Left renal cortex interstitium (tissue), 4 donors: ENCODE data around the gene EEPD1. TPM values are rescaled to one million over a fixed set of nuclear protein-coding genes. Genes with fewer than 3 reads are reported as not detected.

Experiments used
- DNase-seq, 4 donors: peaks; one replicate each; pipeline ENCODE4 v3.0.0-alpha.2; 2013; ENCODE audit warnings: low read depth in 4 of 4, low spot score in 2 of 4, missing footprints in 1 of 4
- polyA plus RNA-seq, 4 donors: library from polyadenylated mRNA; unstranded; fragments of 120-200 nt; gene quantifications; one replicate each; pipeline ENCODE4 v1.2.1, GENCODE V29; 2013; ENCODE audit not compliant: insufficient read length in 4 of 4

EEPD1 gene
- polyA plus RNA-seq, 4 donors = 6.7 to 7.5 (median 7.3) TPM

DNA sequence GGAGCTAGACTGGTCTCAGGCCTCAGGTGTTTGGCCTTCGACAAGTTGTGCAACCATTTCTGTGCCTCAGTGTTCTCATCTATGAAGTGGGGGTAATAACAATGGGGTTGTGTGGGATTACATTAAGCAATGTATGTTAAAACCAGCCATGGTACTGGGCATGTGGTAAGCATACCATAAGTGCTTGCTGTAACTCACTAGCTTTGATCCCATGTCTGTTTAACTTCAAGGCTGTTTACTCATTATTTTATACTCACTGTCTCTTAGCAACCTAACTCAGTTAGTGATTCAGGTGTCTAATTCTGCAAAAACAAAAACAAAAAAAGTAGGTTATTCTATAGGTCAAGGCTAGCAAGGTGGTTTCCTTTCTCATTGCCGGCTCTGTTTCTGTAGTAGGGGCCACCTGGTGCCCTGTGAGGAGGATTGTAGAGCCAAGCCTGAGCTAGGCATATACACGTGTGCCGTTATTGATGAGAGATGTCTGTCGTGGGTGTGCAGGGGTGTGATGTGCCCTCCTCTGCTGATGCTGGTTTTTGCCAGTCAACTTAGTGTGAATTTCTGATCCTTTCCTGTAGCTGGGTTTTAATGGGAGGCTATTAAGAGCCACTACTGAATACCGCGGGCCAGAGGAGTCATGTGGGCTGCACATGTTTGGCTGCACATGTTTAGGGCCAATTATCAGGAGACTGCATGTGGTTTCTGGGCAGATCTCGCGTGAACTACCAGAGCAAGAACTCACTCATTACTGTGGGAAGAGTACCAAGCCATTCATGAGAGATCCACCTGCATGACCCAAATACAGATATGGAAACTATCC, 56.2 kb downstream of the EEPD1 start:
- no peak for DNase-seq

DNA sequence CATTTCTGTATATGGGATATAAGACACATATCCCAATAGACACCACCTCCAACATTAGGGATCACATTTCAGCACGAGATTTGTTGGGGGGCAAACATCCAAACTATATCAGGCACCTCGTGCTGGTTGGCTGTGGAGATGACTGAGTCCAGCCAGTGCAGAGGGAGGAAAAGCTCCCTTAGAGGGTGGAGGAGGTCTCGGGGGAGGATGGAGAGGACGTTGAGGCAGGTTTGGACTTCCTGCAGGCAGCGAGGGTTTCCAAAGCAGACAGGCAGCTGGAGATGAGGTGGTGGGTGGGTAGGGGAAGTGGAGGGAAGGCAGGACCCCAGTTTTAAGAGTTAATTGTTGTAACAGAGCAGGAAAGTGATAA, 56.7 kb downstream of the EEPD1 start:
- no peak for DNase-seq

DNA sequence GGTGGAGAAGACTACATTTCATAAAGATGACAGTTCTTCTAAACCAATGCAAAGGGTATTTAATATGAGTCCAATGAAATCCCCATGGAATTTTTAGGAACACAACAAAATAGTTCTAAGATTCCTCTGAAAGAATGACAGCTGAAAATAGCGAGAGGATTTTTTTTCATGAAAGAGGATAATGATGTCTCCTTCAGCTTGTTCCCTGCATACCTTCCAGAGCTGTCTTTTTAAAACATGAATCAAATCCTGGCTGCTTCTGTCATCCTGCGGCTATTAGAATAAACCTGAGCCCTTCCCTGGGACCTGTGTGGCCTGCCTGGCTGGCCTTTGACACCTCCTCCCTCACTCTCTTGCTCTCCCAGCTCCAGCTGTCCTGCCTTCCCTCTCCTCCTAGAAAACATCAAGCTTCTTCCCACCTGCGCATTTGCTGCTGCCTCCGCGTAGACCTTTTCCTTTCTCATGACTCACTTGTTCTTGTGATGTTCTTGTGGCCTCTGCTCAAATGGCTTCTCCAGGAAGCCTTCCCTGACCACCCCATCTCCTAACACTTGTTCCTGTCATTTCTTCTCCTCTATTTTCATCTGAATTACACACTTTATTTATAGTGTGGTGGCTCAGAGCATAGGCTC, 57.4 kb downstream of the EEPD1 start:
- no peak for DNase-seq

- peak in 1 of 4 donors; percentile 29 for DNase-seq
These were observed 61.8 kb downstream of the EEPD1 start for GRCh38 chr7:36214608-36215456.

DNA sequence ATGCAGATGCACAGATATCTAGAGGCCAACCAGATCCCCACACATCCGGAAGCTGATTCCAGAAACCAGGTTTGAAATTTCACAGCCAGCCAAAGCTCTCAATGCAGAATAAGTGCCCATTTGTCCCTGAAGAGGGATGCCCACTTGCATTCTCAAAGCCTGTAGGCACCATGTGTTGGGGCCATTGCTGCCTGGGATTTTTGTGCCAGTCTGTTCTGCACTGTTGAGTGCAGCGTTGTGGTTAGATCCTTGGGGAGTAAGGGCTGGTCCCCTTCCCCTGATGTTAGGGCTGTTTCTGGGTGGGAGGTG, 62.4 kb downstream of the EEPD1 start:
- no peak for DNase-seq

- DNase-seq = no peak
These were observed 63.1 kb downstream of the EEPD1 start for GRCh38 chr7:36216063-36216684.

- no peak for DNase-seq
These were observed 64.3 kb downstream of the EEPD1 start for GRCh38 chr7:36217211-36217960.

GRCh38 chr7:36217961-36218284, 64.9 kb downstream of the EEPD1 start:
- no peak for DNase-seq

DNA sequence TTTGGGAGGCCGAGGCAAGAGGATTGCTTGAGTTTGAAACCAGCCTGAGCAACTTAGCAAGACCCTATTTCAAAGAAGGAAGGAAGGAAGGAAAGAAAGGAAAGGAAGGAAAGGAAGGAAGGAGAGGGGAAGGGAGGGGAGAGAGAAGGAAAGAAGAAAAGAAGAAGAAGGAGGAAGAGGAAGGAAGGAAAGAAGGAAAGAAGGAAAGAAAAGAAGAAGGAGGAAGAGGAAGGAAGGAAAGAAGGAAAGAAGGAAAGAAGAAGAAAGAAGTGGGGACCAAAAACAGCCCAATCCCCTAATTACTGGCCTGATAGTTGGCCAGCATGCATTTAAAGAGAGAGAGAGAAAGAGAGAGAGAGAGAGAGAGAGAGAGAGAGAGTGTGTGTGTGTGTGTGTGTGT, 66.4 kb downstream of the EEPD1 start:
- no peak for DNase-seq

DNA sequence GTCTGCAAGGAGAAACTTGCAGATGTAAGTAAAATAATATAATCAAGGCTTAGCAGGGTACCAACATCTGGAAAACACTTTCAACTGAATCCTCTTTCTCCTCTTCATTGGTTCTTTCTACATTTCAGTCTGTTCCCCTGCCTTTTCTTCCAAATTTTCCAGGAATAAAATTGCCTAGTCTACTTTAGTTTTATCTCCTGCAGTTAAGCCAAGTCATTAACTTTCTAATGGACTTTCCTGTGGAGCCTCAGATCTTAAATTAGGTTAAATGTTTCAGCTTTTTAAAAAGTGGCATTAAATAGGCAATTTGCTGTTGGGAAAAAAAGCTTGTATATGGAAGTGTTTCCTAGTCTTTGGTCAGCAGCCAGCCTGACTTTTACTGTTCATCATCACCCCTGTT, 70.8 kb downstream of the EEPD1 start:
- no peak for DNase-seq

DNA sequence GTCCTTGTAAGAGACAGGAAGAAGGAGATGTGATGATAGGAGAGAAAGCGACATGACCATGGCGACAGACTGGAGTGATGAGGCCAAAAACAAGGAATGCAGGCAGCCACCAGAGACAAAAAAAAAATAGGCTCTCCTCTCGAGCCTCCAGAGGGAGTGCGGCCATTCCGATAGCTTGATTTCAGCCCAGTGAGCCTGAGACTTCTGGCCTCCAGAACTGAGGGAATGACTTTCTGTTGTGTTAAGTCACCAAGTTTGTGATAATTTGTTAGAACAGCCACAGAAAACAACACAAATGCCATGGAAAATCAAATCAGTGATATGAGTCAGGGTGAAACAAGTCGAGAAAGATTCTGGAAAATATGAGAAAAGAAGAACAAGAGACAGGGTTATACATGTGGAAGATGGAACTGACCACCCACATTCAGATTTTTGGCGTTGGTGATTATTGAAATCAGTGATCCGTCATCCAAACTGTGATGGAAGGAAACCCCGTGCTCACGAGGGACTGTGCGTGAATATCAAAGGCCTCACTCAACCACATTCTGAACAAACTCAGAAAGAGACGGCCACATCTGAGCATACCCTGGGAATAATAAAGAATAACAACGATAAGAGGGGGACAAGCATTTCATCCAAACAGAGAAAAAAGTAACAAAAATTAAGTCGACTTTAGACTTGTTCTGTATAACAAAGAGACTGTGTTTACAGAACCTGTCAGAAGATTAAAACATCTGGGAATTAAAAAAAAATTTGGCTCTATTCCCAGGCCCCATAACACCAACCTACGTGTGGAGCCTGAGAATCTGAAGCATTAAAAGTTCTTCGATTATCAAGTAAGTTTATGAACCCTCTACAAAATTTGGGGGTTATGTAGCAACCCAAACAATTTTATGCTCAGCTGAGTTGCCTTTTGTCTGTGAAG, 72.1 kb downstream of the EEPD1 start:
- no peak for DNase-seq

DNA sequence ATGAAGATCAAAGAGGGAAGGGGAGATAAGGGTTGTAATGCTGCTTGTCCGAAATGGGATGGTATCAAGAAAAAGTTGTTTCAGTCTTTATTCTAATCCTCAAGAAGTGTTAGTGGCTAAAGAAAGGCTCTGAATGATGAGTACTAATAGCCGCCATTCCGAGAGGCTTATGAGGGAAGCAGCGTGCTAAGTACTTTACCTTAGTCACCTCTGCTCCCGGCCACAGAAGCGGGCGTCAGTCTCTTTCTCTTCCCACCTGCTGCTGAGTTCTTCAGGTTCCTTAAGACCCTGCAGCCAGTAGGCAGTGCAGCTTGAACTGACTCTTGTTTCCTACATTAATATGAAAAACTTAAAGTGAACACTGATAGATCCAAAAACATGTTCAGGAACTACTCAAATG, 73.1 kb downstream of the EEPD1 start:
- DNase-seq = no peak

- DNase-seq = no peak
These were observed 74.2 kb downstream of the EEPD1 start for GRCh38 chr7:36227223-36227622.

DNA sequence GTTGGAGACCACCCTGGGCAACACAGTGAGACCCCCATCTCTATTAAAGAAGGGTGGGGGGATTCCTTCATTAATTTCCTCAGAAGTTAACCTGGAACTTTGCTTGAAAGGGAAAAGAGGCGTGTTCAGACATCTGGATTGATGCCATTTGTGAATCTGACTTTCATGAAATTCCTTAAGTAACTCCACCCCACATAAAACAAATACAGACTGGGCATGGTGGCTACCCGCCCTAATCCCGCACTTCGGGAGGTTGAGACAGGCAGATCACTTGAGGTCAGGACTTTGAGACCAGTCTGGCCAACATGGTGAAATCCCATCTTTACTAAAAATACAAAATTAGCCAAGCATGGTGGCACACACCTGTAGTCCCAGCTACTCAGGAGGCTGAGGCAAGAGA, 75.0 kb downstream of the EEPD1 start:
- no peak for DNase-seq

- no peak for DNase-seq
These were observed 78.4 kb downstream of the EEPD1 start for GRCh38 chr7:36231406-36231805.

GRCh38 chr7:36232555-36232954, 79.5 kb downstream of the EEPD1 start:
- DNase-seq = no peak

DNA sequence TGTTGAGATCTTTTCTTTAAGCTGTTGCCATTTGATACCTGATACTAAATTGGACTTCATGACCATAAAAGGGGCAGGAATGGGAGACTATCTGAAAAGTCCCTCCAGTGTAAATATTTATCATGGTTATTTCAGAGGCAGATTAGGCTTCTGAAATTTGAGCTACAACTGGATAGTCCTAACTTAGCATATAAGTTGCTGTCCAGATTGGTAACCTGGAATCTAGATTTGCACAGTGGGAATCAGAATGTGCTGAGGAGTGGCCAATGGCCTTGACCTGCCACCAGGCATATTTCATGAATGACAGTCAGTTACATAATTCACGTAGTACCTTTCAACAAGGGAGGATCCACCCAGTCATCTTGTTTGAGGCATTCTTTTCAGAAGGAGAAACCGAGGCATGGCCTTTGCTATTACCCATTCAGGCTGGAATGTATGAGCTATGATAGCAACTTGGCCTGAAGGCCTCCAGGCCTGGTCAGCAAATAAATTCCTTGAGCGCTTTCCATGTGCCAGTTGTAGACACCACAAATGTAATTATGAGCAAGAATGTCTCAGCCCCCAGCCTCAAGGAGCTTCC, 80.0 kb downstream of the EEPD1 start:
- DNase-seq = no peak

DNA sequence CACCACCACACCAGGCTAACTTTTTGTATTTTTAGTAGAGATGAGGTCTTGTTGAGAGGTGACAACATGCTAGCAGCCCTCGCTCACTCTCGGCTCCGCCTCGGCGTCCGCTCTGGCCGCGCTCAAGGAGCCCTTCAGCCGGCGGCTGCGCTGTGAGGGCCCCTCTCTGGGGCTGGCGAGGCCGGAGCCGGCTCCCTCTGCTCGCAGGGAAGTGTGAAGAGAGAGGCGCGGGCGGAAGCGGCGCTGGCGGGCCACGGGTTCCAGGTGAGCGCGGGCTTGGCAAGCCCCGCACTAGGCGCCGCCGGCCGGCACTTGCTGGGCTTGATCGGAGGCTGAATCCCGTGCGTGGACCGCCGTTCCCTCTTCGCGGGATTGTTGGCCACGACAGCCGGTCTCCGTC, 83.0 kb downstream of the EEPD1 start:
- no peak for DNase-seq

- no peak for DNase-seq
These were observed 85.1 kb downstream of the EEPD1 start for GRCh38 chr7:36238138-36238537.
